ENCODE data around the gene FAM72C.
"Not testable (repeated sequence)": the region's sequence is repeated elsewhere in the genome, so short reads cannot be mapped to it uniquely, and the experiment has no call there.

DNA sequence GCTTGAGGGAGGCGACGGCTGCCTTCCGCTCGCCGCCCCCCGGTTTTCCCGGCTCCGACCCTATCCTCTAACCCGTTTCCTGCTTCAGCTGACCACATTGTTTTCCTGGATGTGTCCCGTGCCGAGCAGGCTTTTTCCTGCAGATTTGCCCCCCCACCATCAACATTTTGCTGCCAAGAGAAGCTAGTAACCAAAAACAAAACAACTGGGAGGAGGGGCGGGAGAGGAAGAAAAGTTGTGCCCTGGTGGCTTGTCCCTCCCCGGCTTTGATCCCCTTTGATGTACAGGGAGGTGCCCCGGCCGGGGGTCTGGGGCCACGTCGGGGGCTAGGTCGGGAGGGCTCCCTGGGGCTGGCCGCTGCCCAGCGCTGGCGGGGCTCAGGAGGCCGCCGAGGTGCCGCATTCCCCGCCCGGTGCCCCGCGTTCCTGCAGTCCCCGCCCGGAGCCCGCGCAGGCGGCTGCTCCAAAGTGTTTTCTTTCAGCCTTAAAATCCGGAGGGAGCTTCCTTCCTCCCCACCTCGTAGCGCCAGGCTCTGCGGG is 2.2 kb upstream of the FAM72C start:
- TF ChIP-seq EZH2phosphoT487 (IDR thresholded peaks at IDR 0.05; ENCODE audit: low read depth), result not testable (repeated sequence)
- TF ChIP-seq, protein P1, sequence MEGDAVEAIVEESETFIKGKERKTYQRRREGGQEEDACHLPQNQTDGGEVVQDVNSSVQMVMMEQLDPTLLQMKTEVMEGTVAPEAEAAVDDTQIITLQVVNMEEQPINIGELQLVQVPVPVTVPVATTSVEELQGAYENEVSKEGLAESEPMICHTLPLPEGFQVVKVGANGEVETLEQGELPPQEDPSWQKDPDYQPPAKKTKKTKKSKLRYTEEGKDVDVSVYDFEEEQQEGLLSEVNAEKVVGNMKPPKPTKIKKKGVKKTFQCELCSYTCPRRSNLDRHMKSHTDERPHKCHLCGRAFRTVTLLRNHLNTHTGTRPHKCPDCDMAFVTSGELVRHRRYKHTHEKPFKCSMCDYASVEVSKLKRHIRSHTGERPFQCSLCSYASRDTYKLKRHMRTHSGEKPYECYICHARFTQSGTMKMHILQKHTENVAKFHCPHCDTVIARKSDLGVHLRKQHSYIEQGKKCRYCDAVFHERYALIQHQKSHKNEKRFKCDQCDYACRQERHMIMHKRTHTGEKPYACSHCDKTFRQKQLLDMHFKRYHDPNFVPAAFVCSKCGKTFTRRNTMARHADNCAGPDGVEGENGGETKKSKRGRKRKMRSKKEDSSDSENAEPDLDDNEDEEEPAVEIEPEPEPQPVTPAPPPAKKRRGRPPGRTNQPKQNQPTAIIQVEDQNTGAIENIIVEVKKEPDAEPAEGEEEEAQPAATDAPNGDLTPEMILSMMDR (IDR thresholded peaks at IDR 0.05; ENCODE audit: low read depth, low read length), result not testable (repeated sequence)
